A549 (cell line): ENCODE measurements around the gene HOXC12. TPM values are rescaled to one million over a fixed set of nuclear protein-coding genes. Genes with fewer than 3 reads are reported as not detected.

Experiments used
- ATAC-seq, 2 experiments: fragments of 200-7000 bp in 1 of 2; fragments of >200 bp in 1 of 2; cut with Nextera tagmentation in 1 of 2; cut with Tn5 transposase in 1 of 2; 3 replicates each; pipeline versions ENCODE4 v1.8.0 to v1.9.1; 2018 to 2020; ENCODE audit warnings: mild to moderate bottlenecking in 1 of 2, moderate library complexity in 1 of 2
- CTCF ChIA-PET: fragments of 300-600 bp; sonication (Branson Sonifier 250); formaldehyde crosslinking; extraction: SDS; loops from one replicate; lab custom pipeline; 2021; ENCODE audit warnings: antibody characterized with exemption, inconsistent platforms; lab: Yijun Ruan, JAX
- POLR2A ChIA-PET: fragments of 350-600 bp; formaldehyde crosslinking; extraction: SDS; loops from one replicate; lab custom pipeline; 2021; ENCODE audit warnings: antibody characterized with exemption, inconsistent platforms; lab: Yijun Ruan, JAX
- DNase-seq, 2 experiments: peaks; one replicate each; pipeline versions ENCODE4 v3.0.0 to v3.0.0-alpha.2; 2011 to 2016; ENCODE audit warnings: low read depth in 1 of 2, low spot score in 1 of 2
- FAIRE-seq: peaks from 2 replicates; lab custom pipeline; 2011; peaks lifted over from hg19 to GRCh38; lab: Jason Lieb, UNC
- H3K27ac ChIP-seq, 2 experiments: fragments of >200 bp; sonication (Bioruptor Twin); formaldehyde crosslinking; 3 replicates each; pipeline ENCODE4 v1.5.1; 2016 to 2017
- H3K4me1 ChIP-seq: fragments of >200 bp; sonication (Bioruptor Twin); formaldehyde crosslinking; 3 replicates; pipeline ENCODE4 v1.6.1; 2016
- H3K4me2 ChIP-seq: fragments of >200 bp; sonication (Bioruptor Twin); formaldehyde crosslinking; 3 replicates; pipeline ENCODE4 v1.6.1; 2016
- H3K4me3 ChIP-seq: fragments of >200 bp; sonication (Bioruptor Twin); formaldehyde crosslinking; 3 replicates; pipeline ENCODE4 v1.5.1; 2016
- H3K9me3 ChIP-seq: fragments of >200 bp; sonication (Bioruptor Twin); formaldehyde crosslinking; 3 replicates; pipeline ENCODE4 v1.6.1; 2016
- BHLHE40 ChIP-seq: IDR thresholded peaks from 2 replicates; pipeline ENCODE4 v1.6.1; 2012; ENCODE audit warnings: low read depth, low read length, inconsistent platforms
- CBX2 ChIP-seq: fragments of 200-600 bp; sonication (generic); IDR thresholded peaks from 2 replicates; pipeline ENCODE4 v1.6.1; 2016; ENCODE audit warnings: low read depth, mild to moderate bottlenecking, borderline replicate concordance
- CHD2 ChIP-seq: fragments of 150-350 bp; IDR thresholded peaks from 2 replicates; pipeline ENCODE4 v1.6.1; 2014; ENCODE audit warnings: low read length; ENCODE audit not compliant: partially characterized antibody
- CHD4 ChIP-seq: fragments of 200-600 bp; sonication (generic); IDR thresholded peaks from 2 replicates; pipeline ENCODE4 v1.6.1; 2016; ENCODE audit warnings: antibody characterized with exemption, mild to moderate bottlenecking, borderline replicate concordance
- ESRRA ChIP-seq: fragments of 150-350 bp; IDR thresholded peaks from 2 replicates; pipeline ENCODE4 v1.6.1; 2014; ENCODE audit warnings: mild to moderate bottlenecking, low read length, borderline replicate concordance
- FOSB ChIP-seq: fragments of 250-450 bp; sonication (Bioruptor Pico); IDR thresholded peaks from 2 replicates; pipeline ENCODE4 v1.5.0; 2020; ENCODE audit warnings: mild to moderate bottlenecking, moderate library complexity
- HOXA7 ChIP-seq: fragments of 250-450 bp; sonication (Bioruptor Pico); IDR thresholded peaks from 2 replicates; pipeline ENCODE4 v1.5.0; 2020; ENCODE audit warnings: mild to moderate bottlenecking, moderate library complexity
- HOXB13 ChIP-seq: fragments of 250-450 bp; sonication (Bioruptor Pico); IDR thresholded peaks from 2 replicates; pipeline ENCODE4 v1.5.0; 2020; ENCODE audit warnings: low read depth, mild to moderate bottlenecking, moderate library complexity
- HOXB5 ChIP-seq: fragments of 250-450 bp; sonication (Bioruptor Pico); IDR thresholded peaks from 2 replicates; pipeline ENCODE4 v1.5.0; 2020; ENCODE audit warnings: mild to moderate bottlenecking, moderate library complexity
- KDM5A ChIP-seq: fragments of 200-600 bp; sonication (generic); IDR thresholded peaks from 2 replicates; pipeline ENCODE4 v1.6.1; 2016; ENCODE audit warnings: antibody characterized with exemption, mild to moderate bottlenecking
- MYC ChIP-seq: IDR thresholded peaks from 2 replicates; pipeline ENCODE4 v1.6.1; 2012; ENCODE audit warnings: mild to moderate bottlenecking, inconsistent platforms, low read length, improper control_type of control experiment, borderline replicate concordance
- NPAS2 ChIP-seq: fragments of 250-450 bp; sonication (Bioruptor Pico); IDR thresholded peaks from 2 replicates; pipeline ENCODE4 v1.8.0; 2022; ENCODE audit warnings: mild to moderate bottlenecking, moderate library complexity, borderline replicate concordance
- NR3C1 ChIP-seq: fragments of >200 bp; sonication (Bioruptor Twin); formaldehyde crosslinking; IDR thresholded peaks from 3 replicates; pipeline ENCODE4 v1.6.1; 2017
- PHF8 ChIP-seq: fragments of 200-600 bp; sonication (generic); IDR thresholded peaks from 2 replicates; pipeline ENCODE4 v1.6.1; 2016; ENCODE audit warnings: low read depth, mild to moderate bottlenecking, antibody characterized with exemption, moderate library complexity, borderline replicate concordance
- POLR2A ChIP-seq: IDR thresholded peaks from 2 replicates; pipeline ENCODE4 v1.6.1; 2012; ENCODE audit warnings: mild to moderate bottlenecking, low read length
- RAD21 ChIP-seq, 2 experiments: fragments of >200 bp in 1 of 2; sonication (Bioruptor Twin) in 1 of 2; formaldehyde crosslinking in 1 of 2; IDR thresholded peaks in 1 of 2; conservative IDR thresholded peaks in 1 of 2; 2 replicates in 1 of 2; 3 replicates in 1 of 2; pipeline ENCODE4 v1.6.1; 2012 to 2018; ENCODE audit warnings: inconsistent platforms in 1 of 2
- RFX5 ChIP-seq: fragments of 450-650 bp; IDR thresholded peaks from 2 replicates; pipeline ENCODE4 v1.7.1; 2014; ENCODE audit warnings: antibody characterized with exemption, mild to moderate bottlenecking, moderate library complexity
- SMC3 ChIP-seq: fragments of >200 bp; sonication (Bioruptor Twin); formaldehyde crosslinking; IDR thresholded peaks from 3 replicates; pipeline ENCODE4 v1.6.1; 2018; ENCODE audit warnings: inconsistent platforms
- SREBF2 ChIP-seq: fragments of 450-650 bp; IDR thresholded peaks from 2 replicates; pipeline ENCODE4 v1.6.1; 2014; ENCODE audit warnings: mild to moderate bottlenecking, moderate library complexity
- TP53 ChIP-seq: fragments of 250-450 bp; sonication (Bioruptor Pico); IDR thresholded peaks from 2 replicates; pipeline ENCODE4 v1.5.0; 2021; ENCODE audit warnings: mild to moderate bottlenecking, moderate library complexity
- ZNF302 ChIP-seq: fragments of 250-450 bp; sonication (Bioruptor Pico); IDR thresholded peaks from 2 replicates; pipeline ENCODE4 v1.9.0; 2021; ENCODE audit warnings: inconsistent platforms, mild to moderate bottlenecking, moderate library complexity
- WGBS: methylation state at CpG from one replicate; pipeline ENCODE4 v1.1.6; 2017; ENCODE audit errors: missing lambda C conversion rate; 5-methylcytosine and 5-hydroxymethylcytosine counted together
- polyA plus RNA-seq, 4 experiments: library from polyadenylated mRNA; depleted of rRNA in 3 of 4; stranded (reverse); fragments of >200 nt; fragmentation: RNase III in 1 of 4; extraction: RNeasy Plus Mini Kit Qiagen cat#74134 plus additional on column Dnase treatment in 1 of 4; gene quantifications; 2 replicates in 3 of 4; 3 replicates in 1 of 4; pipeline ENCODE4 v1.2.3, GENCODE V29; 2011 to 2017
- TF ChIP-seq, protein P1 (sequence below): IDR thresholded peaks from 2 replicates; pipeline ENCODE4 v1.6.1; 2012; ENCODE audit warnings: low read depth, borderline replicate concordance
- TF ChIP-seq, protein P2 (sequence below): fragments of >200 bp; sonication (Bioruptor Twin); formaldehyde crosslinking; IDR thresholded peaks from 3 replicates; pipeline ENCODE4 v1.6.1; 2016
- TF ChIP-seq, protein P3 (sequence below): IDR thresholded peaks from 2 replicates; pipeline ENCODE4 v1.6.1; 2012
- TF ChIP-seq, protein P4 (sequence below): fragments of 450-650 bp; IDR thresholded peaks from 2 replicates; pipeline ENCODE4 v1.6.1; 2014; ENCODE audit warnings: antibody characterized with exemption
- TF ChIP-seq, protein P5 (sequence below): fragments of 250-450 bp; sonication (Bioruptor Pico); IDR thresholded peaks from 2 replicates; pipeline ENCODE4 v1.5.0; 2021; ENCODE audit warnings: mild to moderate bottlenecking, moderate library complexity, borderline replicate concordance

HOXC12 gene
- polyA plus RNA-seq, 2 of the 4 experiments (the other 2 are of a cell fraction) = not detected

DNA sequence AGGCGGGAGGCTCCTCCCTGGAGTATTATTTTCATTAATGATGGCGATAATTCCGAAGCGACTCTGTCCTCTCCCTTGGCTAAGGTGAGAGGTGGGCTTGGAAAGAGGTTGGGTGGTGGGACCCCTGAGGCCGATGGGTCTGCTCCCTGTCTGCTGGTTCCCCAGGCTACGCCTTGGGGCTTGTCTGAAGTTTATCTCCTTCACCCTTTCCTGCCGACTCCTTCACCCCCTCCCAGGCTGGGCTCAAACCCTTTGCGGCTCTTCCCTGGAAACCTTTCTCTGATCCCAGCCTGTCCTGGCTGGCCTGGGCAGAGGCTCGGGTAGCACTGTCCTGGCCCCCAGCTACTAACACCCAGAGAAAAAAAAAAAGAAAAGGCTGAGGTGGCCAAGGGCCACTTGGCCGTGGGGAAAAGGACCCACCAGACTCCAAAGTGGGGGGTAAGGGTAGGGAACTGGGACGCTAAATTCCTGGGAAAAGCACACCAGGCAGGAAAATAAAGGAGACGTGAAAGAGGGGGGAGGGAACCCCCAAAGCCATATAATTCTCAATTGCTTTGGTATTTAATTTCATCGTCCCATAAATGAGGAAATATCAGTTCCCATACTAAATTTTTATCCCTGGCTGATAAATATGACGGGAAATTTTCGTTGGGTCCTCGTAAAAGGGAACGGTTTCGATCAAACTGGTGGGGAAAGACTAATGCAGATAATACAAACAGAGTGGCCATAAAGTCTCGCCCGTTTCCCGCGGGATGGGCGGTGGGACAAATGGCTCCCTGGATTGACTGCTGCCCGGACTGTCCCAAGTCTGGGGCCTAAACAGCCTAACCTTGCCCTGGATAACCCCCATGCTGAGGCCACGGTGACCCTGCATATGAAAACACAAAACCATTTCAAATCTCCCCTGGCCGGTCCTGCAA, 28.2 kb downstream of the HOXC12 start:
- no peak overlapping the region for H3K27ac ChIP-seq
- DNase-seq (no peak), FAIRE-seq (no peak), ATAC-seq (no peak)
- CTCF ChIA-PET = no interaction called here
- 88% methylated on average over 26 of the region's 26 CpGs for WGBS
- H3K4me2 ChIP-seq = no peak overlapping the region
- peaks cover 26% of the 10 kb centered on the region for H3K4me1 ChIP-seq
- TF ChIP-seq HOXA7 (no peak), MYC (no peak), RFX5 (no peak), CBX2 (no peak), CHD4 (no peak), NPAS2 (CRISPR knock-in tag) (no peak), ESRRA (no peak), KDM5A (no peak), FOSB (CRISPR knock-in tag) (no peak)
- TF ChIP-seq, protein P1, sequence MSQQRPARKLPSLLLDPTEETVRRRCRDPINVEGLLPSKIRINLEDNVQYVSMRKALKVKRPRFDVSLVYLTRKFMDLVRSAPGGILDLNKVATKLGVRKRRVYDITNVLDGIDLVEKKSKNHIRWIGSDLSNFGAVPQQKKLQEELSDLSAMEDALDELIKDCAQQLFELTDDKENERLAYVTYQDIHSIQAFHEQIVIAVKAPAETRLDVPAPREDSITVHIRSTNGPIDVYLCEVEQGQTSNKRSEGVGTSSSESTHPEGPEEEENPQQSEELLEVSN = no peak
- TF ChIP-seq, protein P2, sequence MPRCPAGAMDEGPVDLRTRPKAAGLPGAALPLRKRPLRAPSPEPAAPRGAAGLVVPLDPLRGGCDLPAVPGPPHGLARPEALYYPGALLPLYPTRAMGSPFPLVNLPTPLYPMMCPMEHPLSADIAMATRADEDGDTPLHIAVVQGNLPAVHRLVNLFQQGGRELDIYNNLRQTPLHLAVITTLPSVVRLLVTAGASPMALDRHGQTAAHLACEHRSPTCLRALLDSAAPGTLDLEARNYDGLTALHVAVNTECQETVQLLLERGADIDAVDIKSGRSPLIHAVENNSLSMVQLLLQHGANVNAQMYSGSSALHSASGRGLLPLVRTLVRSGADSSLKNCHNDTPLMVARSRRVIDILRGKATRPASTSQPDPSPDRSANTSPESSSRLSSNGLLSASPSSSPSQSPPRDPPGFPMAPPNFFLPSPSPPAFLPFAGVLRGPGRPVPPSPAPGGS = no peak
- TF ChIP-seq, protein P3, sequence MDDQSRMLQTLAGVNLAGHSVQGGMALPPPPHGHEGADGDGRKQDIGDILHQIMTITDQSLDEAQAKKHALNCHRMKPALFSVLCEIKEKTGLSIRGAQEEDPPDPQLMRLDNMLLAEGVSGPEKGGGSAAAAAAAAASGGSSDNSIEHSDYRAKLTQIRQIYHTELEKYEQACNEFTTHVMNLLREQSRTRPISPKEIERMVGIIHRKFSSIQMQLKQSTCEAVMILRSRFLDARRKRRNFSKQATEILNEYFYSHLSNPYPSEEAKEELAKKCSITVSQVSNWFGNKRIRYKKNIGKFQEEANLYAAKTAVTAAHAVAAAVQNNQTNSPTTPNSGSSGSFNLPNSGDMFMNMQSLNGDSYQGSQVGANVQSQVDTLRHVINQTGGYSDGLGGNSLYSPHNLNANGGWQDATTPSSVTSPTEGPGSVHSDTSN = no peak
- TF ChIP-seq, all 56 proteins: peak for 0
- Histone ChIP-seq H3K4me3 (no peak overlapping the region), H3K9me3 (no peaks in the 10 kb centered on the region)
- POLR2A ChIA-PET = no interaction called here

DNA sequence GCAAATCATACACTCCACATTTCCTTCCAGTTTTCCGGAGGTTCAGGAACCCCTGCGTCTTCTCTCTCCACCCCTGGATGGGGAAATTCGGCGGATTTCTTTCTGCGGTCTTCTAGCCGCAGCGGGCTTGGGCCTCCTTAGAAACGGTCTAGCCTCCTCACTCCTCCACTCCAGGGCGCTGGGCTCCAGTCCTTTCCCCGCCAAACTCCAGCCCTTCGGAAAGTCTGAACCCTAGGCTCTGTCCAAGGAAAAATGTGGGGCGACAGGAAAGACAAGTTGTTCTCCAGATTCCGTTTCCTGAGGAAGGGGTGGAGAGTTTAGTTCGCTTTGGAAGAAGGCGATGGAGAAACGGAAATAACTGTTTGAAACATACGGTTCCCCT, 28.9 kb downstream of the HOXC12 start:
- WGBS = 91% methylated on average over 17 of the region's 17 CpGs
- Histone ChIP-seq H3K4me2 (no peak overlapping the region), H3K4me1 (peaks cover 21% of the 10 kb centered on the region), H3K9me3 (no peaks in the 10 kb centered on the region), H3K4me3 (no peak overlapping the region), H3K27ac (no peak overlapping the region)
- TF ChIP-seq NR3C1 (no peak), POLR2A (no peak), HOXB5 (no peak), FOSB (CRISPR knock-in tag) (no peak), HOXA7 (no peak), ZNF302 (CRISPR knock-in tag) (no peak), SREBF2 (no peak)
- TF ChIP-seq, protein P1 = no peak
- POLR2A ChIA-PET = no interaction called here
- DNase-seq (no peak), ATAC-seq (no peak), FAIRE-seq (no peak)
- CTCF ChIA-PET = interaction anchor here (1.8 to 5.8 kb wide), 7 partner anchors 11 to 239 kb away, joined by 9 to 171 read pairs (median 23); partner anchors contain the start of genes HOXC11, HOXC8 and HOXC9

DNA sequence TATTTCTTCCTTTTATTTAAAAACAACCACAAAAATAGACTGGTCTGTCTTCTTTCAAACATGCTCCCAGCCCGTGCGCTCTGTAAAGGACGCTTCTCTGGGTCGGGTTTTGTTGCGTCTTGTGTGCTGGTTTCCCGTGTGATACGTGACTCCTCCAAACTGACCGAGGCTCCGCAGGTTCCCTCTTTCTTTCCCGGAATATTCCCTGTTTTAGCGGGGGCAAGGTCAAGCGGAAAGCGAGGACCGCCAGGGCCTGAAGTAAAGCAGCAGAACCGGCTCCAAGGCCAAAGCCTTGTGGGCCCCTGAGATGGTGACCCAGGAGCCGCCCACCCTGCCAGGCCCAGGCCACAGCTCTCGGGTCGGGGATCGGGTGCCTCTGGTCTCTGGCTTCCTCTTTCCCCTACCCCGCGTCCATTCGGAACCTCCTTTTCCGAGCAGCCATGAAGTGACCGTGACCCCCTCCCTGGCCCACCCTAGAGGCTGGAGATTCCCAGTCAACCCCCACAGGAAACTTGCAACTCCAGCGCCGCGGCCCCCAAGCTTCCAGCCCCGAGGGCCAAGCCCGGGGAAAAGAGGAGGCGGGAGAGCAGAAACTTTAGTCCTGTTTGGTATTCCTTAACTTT, 29.4 kb downstream of the HOXC12 start:
- H3K4me3 ChIP-seq = peak overlapping the region; percentile 60
- CTCF ChIA-PET = interaction anchor here (0.6 to 5.8 kb wide), 31 partner anchors 9 to 358 kb away, joined by 3 to 171 read pairs (median 10); partner anchors contain the start of genes HOTAIR, HOXC11, HOXC12 and HOXC13
- 87% methylated on average over 30 of the region's 30 CpGs for WGBS
- DNase-seq (no peak), FAIRE-seq (no peak), ATAC-seq (no peak)
- POLR2A ChIA-PET = interaction anchor here (1.2 kb wide), 3 partner anchors 11 to 223 kb away, joined by 3 to 4 read pairs (median 3); partner anchors contain the start of gene HOXC11
- no peaks in the 10 kb centered on the region for H3K9me3 ChIP-seq
- H3K4me2 ChIP-seq = peak overlapping the region; percentile 98
- peak overlapping the region; percentile 88 to 89 for H3K27ac ChIP-seq
- H3K4me1 ChIP-seq = peaks cover 20% of the 10 kb centered on the region
- TF ChIP-seq RAD21 (conservative IDR thresholded peaks at IDR 0.05 in 1 of 2, IDR thresholded peaks at IDR 0.05 in 1 of 2) = no peak
- no peak for TF ChIP-seq TP53 (CRISPR knock-in tag)
- no peak for TF ChIP-seq HOXB13 (CRISPR knock-in tag)
- TF ChIP-seq, protein P4, sequence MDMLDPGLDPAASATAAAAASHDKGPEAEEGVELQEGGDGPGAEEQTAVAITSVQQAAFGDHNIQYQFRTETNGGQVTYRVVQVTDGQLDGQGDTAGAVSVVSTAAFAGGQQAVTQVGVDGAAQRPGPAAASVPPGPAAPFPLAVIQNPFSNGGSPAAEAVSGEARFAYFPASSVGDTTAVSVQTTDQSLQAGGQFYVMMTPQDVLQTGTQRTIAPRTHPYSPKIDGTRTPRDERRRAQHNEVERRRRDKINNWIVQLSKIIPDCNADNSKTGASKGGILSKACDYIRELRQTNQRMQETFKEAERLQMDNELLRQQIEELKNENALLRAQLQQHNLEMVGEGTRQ = no peak
- no peak for TF ChIP-seq CHD2
- no peak for TF ChIP-seq PHF8
- TF ChIP-seq, protein P5, sequence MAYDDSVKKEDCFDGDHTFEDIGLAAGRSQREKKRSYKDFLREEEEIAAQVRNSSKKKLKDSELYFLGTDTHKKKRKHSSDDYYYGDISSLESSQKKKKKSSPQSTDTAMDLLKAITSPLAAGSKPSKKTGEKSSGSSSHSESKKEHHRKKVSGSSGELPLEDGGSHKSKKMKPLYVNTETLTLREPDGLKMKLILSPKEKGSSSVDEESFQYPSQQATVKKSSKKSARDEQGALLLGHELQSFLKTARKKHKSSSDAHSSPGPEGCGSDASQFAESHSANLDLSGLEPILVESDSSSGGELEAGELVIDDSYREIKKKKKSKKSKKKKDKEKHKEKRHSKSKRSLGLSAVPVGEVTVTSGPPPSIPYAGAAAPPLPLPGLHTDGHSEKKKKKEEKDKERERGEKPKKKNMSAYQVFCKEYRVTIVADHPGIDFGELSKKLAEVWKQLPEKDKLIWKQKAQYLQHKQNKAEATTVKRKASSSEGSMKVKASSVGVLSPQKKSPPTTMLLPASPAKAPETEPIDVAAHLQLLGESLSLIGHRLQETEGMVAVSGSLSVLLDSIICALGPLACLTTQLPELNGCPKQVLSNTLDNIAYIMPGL (CRISPR knock-in tag) = no peak
- no peak for TF ChIP-seq RFX5
- TF ChIP-seq BHLHE40 = no peak
- TF ChIP-seq SMC3 = no peak
